ENCODE results near the gene IL23A.

GRCh38 chr12:56334490-56334793, 4.2 kb upstream of the IL23A start:
- TF ChIP-seq POLR2A (IDR thresholded peaks at IDR 0.05) = no peak
- TF ChIP-seq CTCF (IDR thresholded peaks at IDR 0.05) = no peak

Measured in thyroid gland (tissue), 4 donors.